ENCODE results near the gene NDEL1.
A peak's percentile ranks its signal among the peaks of the same experiment; 100 is the strongest.

Gene NDEL1

DNA sequence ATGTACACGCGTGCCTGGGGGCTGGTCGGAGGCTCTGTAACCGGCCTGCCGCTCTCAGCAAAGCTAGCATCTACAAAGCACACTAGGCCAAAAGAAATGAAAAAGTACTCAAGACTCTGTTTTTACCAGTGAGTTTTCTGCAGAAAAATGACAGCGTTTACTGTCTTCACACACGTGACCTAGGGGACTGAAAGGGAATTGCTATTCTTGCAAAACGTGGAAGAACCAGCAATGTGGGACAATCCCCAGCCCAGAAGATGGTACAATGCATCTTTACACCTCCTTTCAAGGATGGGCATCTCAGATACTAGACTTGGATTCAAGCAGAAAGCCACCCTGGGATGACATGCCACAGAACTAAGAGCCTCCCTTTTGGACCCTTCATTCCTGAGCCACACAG is 41.5 kb downstream of the NDEL1 start:
- Histone ChIP-seq H3K4me1 (peaks cover 0 to 34% (median 14%) of the 10 kb centered on the region in 4 donors), H3K9me3 (no peaks in the 10 kb centered on the region), H3K4me3 (no peak overlapping the region), H3K36me3 (peaks cover 84 to 93% (median 88%) of the 10 kb centered on the region in 3 donors), H3K27ac (no peak overlapping the region), H3K27me3 (no peaks in the 10 kb centered on the region)
- TF ChIP-seq, protein P1, sequence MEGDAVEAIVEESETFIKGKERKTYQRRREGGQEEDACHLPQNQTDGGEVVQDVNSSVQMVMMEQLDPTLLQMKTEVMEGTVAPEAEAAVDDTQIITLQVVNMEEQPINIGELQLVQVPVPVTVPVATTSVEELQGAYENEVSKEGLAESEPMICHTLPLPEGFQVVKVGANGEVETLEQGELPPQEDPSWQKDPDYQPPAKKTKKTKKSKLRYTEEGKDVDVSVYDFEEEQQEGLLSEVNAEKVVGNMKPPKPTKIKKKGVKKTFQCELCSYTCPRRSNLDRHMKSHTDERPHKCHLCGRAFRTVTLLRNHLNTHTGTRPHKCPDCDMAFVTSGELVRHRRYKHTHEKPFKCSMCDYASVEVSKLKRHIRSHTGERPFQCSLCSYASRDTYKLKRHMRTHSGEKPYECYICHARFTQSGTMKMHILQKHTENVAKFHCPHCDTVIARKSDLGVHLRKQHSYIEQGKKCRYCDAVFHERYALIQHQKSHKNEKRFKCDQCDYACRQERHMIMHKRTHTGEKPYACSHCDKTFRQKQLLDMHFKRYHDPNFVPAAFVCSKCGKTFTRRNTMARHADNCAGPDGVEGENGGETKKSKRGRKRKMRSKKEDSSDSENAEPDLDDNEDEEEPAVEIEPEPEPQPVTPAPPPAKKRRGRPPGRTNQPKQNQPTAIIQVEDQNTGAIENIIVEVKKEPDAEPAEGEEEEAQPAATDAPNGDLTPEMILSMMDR (IDR thresholded peaks at IDR 0.05), result no peak
- DNase-seq, result no peak
- intact Hi-C loops (cut with DNase I; ENCODE audit: low total_unique reads), result no loop called here

- H3K4me3 ChIP-seq, result no peak overlapping the region
- TF ChIP-seq, protein P1 (IDR thresholded peaks at IDR 0.05), result no peak
- no peaks in the 10 kb centered on the region for H3K27me3 ChIP-seq
- H3K9me3 ChIP-seq, result no peaks in the 10 kb centered on the region
- intact Hi-C loops (cut with DNase I; ENCODE audit: low total_unique reads), result no loop called here
- no peak for DNase-seq
- peaks cover 0 to 27% (median 11%) of the 10 kb centered on the region in 4 donors for H3K4me1 ChIP-seq
- H3K27ac ChIP-seq, result no peak overlapping the region
- H3K36me3 ChIP-seq, result peaks cover 91 to 99% (median 95%) of the 10 kb centered on the region in 3 donors
Observed at GRCh38 chr17:8477715-8478441, 42.2 kb downstream of the NDEL1 start.

DNA sequence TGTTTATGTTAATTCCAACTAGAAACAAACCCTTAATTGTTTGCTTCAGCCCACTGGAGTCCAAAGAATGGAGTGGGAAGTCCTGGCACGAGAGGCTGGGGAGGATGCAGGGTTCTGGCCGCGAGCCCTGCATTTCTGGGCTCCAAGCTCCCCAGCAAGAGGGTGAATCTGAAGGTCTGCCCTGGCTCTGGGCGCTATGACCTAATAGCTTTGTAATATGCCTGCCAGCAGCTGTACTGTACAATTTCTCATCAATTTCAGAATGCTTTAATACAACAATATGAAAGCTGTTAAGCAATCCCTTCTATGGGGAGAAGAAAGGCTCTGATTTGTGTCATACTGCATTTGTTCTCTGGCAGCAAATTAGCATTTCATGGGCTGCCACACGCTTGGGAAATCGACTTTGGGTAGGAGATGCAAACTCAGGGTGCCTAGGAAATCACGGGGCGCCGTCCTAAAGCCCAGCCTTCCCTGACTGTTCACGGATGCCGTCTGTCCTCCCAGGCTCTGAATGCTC is 43.8 kb downstream of the NDEL1 start:
- Histone ChIP-seq H3K27me3 (no peaks in the 10 kb centered on the region), H3K9me3 (no peaks in the 10 kb centered on the region), H3K4me3 (no peak overlapping the region), H3K4me1 (peaks cover 0 to 22% (median 8%) of the 10 kb centered on the region in 4 donors), H3K36me3 (peaks cover 95 to 100% (median 100%) of the 10 kb centered on the region in 3 donors), H3K27ac (peak overlapping the region; percentile 41 to 42)
- TF ChIP-seq, protein P1 (IDR thresholded peaks at IDR 0.05), result no peak
- intact Hi-C loops (cut with DNase I; ENCODE audit: low total_unique reads), result no loop called here
- peak in 1 of 2 donors; percentile 63 for DNase-seq

DNA sequence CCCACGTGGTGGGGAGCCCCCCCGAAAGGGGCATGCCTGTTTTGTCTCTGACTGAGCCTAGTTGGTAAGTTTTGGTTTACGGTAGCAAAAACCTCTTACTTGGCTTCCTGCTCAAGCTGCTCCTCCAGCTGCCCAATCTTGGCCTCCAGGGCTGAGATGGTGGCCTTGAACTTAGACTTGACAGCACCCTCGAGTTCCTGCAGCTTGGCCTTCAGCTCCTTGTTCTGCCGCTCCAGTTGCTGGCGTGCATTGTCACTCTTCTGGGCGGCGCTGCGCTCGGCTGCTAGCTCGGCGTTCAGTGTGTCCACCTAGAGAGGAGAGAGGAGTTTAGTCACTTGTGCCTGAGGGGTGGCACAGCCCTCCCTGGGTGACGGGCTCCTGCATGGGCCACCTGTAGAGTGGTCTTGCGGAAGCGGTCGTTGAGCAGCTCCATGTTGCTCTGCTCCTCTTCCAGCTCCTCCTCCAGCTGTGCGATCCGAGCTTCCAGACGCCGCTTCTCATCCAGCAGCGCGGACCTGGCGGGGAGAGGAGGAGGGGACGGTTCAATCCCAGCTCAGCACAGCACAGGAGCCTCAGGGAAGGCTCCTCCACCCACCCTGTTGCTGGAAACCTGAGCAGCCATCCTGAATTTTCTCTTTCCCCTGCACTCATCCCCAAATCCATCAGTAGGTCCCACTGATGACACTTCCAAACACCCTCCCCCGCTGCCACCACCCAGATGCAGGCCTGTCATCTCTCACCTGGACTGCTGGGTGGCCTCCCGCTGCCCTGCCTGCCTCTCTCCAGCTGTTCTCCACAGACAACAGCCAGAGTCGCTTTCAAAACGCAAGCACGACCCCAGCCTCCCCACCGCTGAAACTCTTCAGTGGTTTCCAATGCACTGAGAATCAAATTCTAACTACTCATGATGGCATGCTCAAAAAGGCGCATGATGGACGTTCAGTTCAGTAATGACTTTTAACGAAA is 44.6 kb downstream of the NDEL1 start:
- no peak for DNase-seq
- TF ChIP-seq, protein P1 (IDR thresholded peaks at IDR 0.05), result no peak
- intact Hi-C loops (cut with DNase I; ENCODE audit: low total_unique reads), result no loop called here
- H3K4me3 ChIP-seq, result no peak overlapping the region
- no peaks in the 10 kb centered on the region for H3K27me3 ChIP-seq
- peak overlapping the region; percentile 41 to 42 for H3K27ac ChIP-seq
- no peaks in the 10 kb centered on the region for H3K9me3 ChIP-seq
- H3K4me1 ChIP-seq, result peaks cover 0 to 22% (median 8%) of the 10 kb centered on the region in 4 donors
- H3K36me3 ChIP-seq, result peaks cover 95 to 98% (median 98%) of the 10 kb centered on the region in 3 donors

DNA sequence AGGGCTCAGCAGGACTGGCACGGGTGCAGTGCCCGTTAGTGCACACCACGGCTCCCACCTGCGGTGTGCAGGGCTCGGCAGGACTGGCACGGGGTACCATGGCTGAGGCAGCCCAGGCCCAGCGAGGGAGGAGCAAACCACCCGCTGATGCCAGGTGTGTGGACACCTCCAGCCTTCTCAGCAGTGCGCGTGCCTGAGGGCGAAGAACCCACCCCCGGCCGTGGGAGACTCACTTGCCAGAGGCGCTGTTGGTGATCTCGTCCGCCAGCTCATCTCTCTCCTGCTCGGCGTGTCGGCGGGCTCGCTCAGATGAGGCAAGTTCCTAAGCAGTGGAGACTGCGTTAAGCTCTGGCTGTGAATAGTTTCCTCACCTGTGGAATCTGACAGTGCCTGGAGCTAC is 45.4 kb downstream of the NDEL1 start:
- Histone ChIP-seq H3K9me3 (no peaks in the 10 kb centered on the region), H3K36me3 (peaks cover 95 to 98% (median 97%) of the 10 kb centered on the region in 3 donors), H3K27me3 (no peaks in the 10 kb centered on the region), H3K4me3 (no peak overlapping the region), H3K27ac (peak overlapping the region; percentile 41), H3K4me1 (peaks cover 0 to 22% (median 8%) of the 10 kb centered on the region in 4 donors)
- TF ChIP-seq, protein P1 (IDR thresholded peaks at IDR 0.05), result no peak
- intact Hi-C loops (cut with DNase I; ENCODE audit: low total_unique reads), result no loop called here
- no peak for DNase-seq
